ENCODE measurements around the gene TNFRSF25.

The TNFRSF25 gene

DNA sequence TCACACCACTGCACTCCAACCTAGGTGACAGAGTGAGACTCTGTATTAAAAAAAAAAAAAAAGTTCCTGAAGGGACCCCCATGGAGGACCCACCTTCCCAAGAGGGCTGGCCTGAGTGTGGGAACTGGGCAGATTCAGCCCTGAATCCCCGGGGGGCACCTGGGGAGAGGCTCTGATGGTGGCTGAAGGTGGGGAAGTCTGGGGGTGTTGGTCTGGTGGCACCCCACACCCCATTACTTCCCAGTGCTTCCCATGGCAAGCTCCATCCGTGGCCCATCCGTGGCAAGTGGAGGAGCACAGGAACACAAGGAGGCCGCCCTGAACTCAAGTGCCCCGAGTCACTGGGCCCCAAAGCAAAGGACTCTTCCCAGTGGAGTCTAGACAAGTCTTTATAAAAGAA, 778 bp upstream of the TNFRSF25 start:
- peaks cover 24% of the 10 kb centered on the region for H3K36me3 ChIP-seq (ENCODE audit: insufficient read depth, low read length)
- peaks cover 8% of the 10 kb centered on the region for H3K27me3 ChIP-seq (ENCODE audit: insufficient read depth, low read length)
- no peak overlapping the region for H3K4me3 ChIP-seq (ENCODE audit: low read length)
- no peak overlapping the region for H3K9ac ChIP-seq (ENCODE audit: low read depth, low read length)
- H3K9me3 ChIP-seq (ENCODE audit: insufficient read depth, low read depth, low read length), result no peaks in the 10 kb centered on the region
- no peaks in the 10 kb centered on the region for H3K4me1 ChIP-seq (ENCODE audit: insufficient read depth, low read length)
- whole genome bisulfite sequencing, result 93% methylated on average over 5 of the region's 5 CpGs
- H3K27ac ChIP-seq (ENCODE audit: low read depth, low read length), result no peak overlapping the region

DNA sequence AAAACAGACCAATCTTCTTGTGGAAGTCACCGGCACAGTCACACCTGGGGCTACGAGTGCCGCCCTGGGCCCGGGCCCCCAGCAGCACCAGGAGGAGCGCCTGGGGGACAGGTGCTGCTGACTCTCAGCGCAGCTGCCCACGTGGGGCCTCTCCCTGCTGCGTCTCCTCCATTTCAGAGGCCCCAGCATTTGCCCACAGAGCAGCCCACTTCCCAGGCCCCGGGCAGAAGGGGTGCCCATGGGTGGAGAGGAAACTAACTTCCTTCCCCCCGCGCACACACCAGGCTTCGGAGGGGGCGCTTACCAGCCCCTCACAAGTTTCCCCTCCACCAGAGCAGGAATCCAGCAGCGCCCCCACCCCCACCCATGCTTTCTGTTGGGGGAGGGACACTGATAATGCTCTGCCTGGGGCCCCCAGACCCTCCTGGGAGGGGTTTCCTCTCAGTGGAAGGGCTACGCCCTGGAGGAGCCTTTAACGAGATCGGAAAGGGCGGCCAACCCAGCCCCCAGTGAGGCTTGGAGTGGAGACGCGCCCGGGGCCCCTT, 440 bp downstream of the TNFRSF25 start:
- Histone ChIP-seq H3K36me3 (ENCODE audit: insufficient read depth, low read length) (peaks cover 24% of the 10 kb centered on the region), H3K4me3 (ENCODE audit: low read length) (peak overlapping the region; percentile 40), H3K27me3 (ENCODE audit: insufficient read depth, low read length) (peaks cover 8% of the 10 kb centered on the region), H3K27ac (ENCODE audit: low read depth, low read length) (no peak overlapping the region), H3K9ac (ENCODE audit: low read depth, low read length) (peak overlapping the region; percentile 36; the same call in 1 of the 2 replicates), H3K4me1 (ENCODE audit: insufficient read depth, low read length) (no peaks in the 10 kb centered on the region), H3K9me3 (ENCODE audit: insufficient read depth, low read depth, low read length) (no peaks in the 10 kb centered on the region)
- 67% methylated on average over 20 of the region's 21 CpGs for WGBS

DNA sequence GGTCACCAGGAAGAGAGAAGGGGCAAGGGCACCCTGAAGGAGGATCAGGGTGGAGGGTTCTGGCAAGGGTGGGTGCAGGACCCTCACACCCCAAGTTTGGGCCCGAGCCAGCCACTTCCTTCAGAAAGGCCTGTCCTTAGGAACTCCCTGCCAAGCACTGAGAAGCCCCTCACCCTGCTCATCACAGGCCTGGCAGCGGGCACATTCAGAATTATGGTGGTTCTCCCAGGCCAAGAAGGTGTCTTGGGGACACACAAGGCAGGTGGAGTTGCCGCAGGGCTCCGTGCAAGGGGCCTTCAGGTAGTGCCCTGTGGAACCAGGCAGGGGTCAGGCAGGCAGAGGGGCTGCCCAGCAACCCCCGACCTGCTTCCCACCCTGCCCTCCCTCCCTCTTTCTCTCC, 1.1 kb downstream of the TNFRSF25 start:
- Histone ChIP-seq H3K27me3 (ENCODE audit: insufficient read depth, low read length) (peaks cover 8% of the 10 kb centered on the region), H3K36me3 (ENCODE audit: insufficient read depth, low read length) (peaks cover 21% of the 10 kb centered on the region), H3K4me3 (ENCODE audit: low read length) (no peak overlapping the region), H3K4me1 (ENCODE audit: insufficient read depth, low read length) (no peaks in the 10 kb centered on the region), H3K9ac (ENCODE audit: low read depth, low read length) (no peak overlapping the region), H3K27ac (ENCODE audit: low read depth, low read length) (no peak overlapping the region), H3K9me3 (ENCODE audit: insufficient read depth, low read depth, low read length) (no peaks in the 10 kb centered on the region)
- 93% methylated on average over 5 of the region's 5 CpGs for WGBS

DNA sequence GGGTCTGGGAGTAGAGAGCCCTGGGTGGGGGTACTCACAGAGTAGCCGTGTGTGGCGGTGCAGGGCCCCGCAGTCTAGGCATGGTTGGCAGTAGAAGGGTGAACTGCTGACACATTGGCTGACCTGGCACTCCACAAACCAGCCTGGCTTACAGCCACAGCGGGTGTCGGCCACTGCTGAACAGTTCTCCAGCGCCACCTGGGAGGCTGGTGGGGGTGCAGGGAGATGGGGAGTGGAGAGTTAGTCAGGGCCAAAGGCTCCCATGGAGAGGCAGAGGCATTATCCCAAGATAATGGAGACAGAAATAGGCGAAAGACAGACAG, 1.5 kb downstream of the TNFRSF25 start:
- Histone ChIP-seq H3K4me3 (ENCODE audit: low read length) (no peak overlapping the region), H3K9ac (ENCODE audit: low read depth, low read length) (no peak overlapping the region), H3K4me1 (ENCODE audit: insufficient read depth, low read length) (no peaks in the 10 kb centered on the region), H3K27ac (ENCODE audit: low read depth, low read length) (no peak overlapping the region), H3K27me3 (ENCODE audit: insufficient read depth, low read length) (peaks cover 8% of the 10 kb centered on the region), H3K9me3 (ENCODE audit: insufficient read depth, low read depth, low read length) (no peaks in the 10 kb centered on the region), H3K36me3 (ENCODE audit: insufficient read depth, low read length) (peaks cover 16% of the 10 kb centered on the region)
- 86% methylated on average over 7 of the region's 7 CpGs for WGBS

DNA sequence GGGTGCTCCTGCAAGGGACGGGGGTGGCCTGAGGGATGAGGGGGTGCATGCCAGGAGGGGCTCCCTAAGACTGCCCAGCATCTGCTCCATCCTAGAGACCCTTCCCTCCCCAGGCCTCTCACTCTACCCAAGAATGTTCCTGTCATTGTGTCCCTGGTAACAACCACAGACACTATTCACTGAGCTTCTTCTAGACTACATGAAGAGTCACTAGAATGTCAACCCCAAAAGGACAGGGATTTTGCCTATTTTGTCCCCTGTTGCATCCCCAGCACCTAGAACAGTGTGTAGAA, 2.9 kb downstream of the TNFRSF25 start:
- Histone ChIP-seq H3K4me3 (ENCODE audit: low read length) (no peak overlapping the region), H3K27me3 (ENCODE audit: insufficient read depth, low read length) (peaks cover 8% of the 10 kb centered on the region)
- 93% methylated on average over 1 of the region's 1 CpG for WGBS

DNA sequence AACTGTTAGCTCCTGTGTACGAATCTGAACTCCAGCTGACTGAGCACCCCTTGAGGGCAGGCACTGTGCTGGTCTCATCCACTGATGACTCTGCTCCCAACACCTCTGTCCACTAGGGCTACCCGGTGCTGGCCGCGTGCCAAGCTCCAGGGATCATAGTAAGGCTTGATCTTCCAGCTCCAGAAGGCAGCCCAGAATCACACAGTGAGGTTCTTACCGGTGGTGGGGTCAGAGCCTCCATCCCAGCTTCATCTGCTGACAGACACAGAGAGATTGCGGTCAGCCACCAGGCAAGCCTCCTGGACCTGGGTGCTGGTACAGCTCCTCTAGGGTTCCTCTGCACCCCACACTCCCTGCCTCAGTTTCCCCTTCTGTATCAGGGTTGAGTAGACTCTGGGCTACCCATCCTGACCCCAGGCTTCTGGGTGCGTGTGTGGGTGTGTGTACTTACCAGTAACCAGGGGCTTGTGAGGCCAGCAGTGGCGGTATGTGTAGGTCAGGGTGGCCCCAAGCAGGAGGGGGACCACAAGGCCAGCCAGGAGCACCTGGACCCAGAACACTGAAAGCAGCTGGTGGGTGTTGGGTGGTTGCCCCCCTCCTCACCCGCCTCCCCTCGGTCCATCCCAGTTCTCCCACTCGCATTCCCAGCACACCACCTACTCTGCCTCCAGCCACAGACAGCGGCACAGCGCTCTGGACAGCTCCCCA, 3.4 kb downstream of the TNFRSF25 start:
- Histone ChIP-seq H3K4me3 (ENCODE audit: low read length) (no peak overlapping the region), H3K27me3 (ENCODE audit: insufficient read depth, low read length) (peaks cover 8% of the 10 kb centered on the region), H3K9ac (ENCODE audit: low read depth, low read length) (no peak overlapping the region), H3K4me1 (ENCODE audit: insufficient read depth, low read length) (no peaks in the 10 kb centered on the region), H3K27ac (ENCODE audit: low read depth, low read length) (no peak overlapping the region), H3K36me3 (ENCODE audit: insufficient read depth, low read length) (peaks cover 4% of the 10 kb centered on the region; the same call in 1 of the 2 replicates), H3K9me3 (ENCODE audit: insufficient read depth, low read depth, low read length) (no peaks in the 10 kb centered on the region)
- 97% methylated on average over 13 of the region's 13 CpGs for WGBS

More for the DNA sequence above, 2.9 kb downstream of the TNFRSF25 start:
- H3K36me3 ChIP-seq (ENCODE audit: insufficient read depth, low read length), result peaks cover 4% of the 10 kb centered on the region; the same call in 1 of the 2 replicates
- no peaks in the 10 kb centered on the region for H3K4me1 ChIP-seq (ENCODE audit: insufficient read depth, low read length)
- no peaks in the 10 kb centered on the region for H3K9me3 ChIP-seq (ENCODE audit: insufficient read depth, low read depth, low read length)
- no peak overlapping the region for H3K27ac ChIP-seq (ENCODE audit: low read depth, low read length)
- H3K9ac ChIP-seq (ENCODE audit: low read depth, low read length), result no peak overlapping the region

DNA sequence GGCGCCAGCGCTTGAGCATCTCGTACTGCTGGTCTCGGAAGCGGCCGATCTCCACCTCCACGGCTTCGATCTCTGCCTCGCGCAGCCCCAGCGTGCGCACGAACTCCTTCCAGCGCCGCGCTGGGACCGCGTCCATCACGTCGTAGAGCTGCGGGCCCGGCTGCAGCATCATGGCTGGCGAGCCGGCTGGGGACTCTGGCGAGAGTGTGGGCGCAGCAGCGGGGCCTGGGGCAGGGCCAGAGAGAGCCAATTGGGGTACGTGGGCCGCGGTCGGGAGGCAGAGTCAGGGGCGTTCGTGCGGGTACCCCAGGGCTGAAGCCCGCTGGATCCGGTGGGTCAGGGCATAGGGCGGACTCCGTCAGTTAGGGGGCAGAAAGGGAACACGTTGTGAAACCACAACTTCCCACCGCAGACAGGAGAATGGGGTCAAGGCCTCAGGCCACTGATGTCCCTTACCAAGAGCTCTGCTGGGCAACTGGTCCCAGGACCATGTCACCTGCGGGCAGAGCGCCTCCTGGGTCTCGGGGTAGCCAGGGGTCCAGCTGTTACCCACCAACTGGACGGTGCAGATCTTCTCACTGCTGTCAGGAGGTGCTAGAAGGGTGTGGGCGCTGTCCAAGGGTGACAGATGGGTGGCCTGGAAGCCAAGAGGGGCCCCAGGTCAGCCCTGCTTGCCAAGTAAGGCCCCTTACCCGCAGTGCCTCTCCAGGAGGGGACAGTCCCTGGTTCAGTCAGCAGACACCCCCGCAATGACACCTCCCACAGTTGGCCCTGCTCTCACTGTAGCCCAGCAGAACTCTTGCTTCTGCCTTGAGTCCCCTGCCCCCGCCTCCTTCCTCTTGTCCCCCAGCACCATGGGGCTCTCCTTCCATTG, 4.2 kb downstream of the TNFRSF25 start:
- H3K4me1 ChIP-seq (ENCODE audit: insufficient read depth, low read length), result no peaks in the 10 kb centered on the region
- H3K36me3 ChIP-seq (ENCODE audit: insufficient read depth, low read length), result peaks cover 4% of the 10 kb centered on the region; the same call in 1 of the 2 replicates
- H3K4me3 ChIP-seq (ENCODE audit: low read length), result no peak overlapping the region
- no peak overlapping the region for H3K27ac ChIP-seq (ENCODE audit: low read depth, low read length)
- H3K27me3 ChIP-seq (ENCODE audit: insufficient read depth, low read length), result peaks cover 8% of the 10 kb centered on the region
- WGBS, result 95% methylated on average over 48 of the region's 48 CpGs
- no peak overlapping the region for H3K9ac ChIP-seq (ENCODE audit: low read depth, low read length)
- H3K9me3 ChIP-seq (ENCODE audit: insufficient read depth, low read depth, low read length), result no peaks in the 10 kb centered on the region

DNA sequence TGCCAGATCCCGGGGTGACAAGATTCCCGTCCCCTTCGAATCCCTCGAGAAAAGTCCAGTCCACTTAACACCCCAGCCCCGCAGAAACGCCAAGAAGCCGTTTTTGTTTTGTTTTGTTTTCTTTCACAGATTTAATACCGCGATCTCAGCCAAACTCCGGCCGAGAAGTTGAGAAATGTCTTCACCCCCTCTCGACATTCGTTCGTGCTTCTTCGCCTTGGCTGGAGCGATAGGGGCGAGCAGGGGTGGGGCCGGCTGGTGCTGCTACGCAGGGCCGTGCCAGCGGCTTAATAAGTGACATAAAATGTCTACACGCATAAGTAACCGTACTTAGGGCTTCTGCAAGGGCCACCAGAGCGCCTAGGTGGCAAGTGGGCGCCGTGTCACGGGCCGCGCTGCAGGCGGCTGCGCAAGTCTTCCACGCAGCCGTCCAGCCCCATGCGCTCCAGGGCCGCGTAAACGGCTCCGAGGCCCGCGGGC, 4.9 kb downstream of the TNFRSF25 start:
- Histone ChIP-seq H3K9ac (ENCODE audit: low read depth, low read length) (no peak overlapping the region), H3K9me3 (ENCODE audit: insufficient read depth, low read depth, low read length) (no peaks in the 10 kb centered on the region), H3K36me3 (ENCODE audit: insufficient read depth, low read length) (peaks cover 4% of the 10 kb centered on the region; the same call in 1 of the 2 replicates), H3K27ac (ENCODE audit: low read depth, low read length) (no peak overlapping the region), H3K27me3 (ENCODE audit: insufficient read depth, low read length) (peaks cover 10% of the 10 kb centered on the region), H3K4me1 (ENCODE audit: insufficient read depth, low read length) (no peaks in the 10 kb centered on the region), H3K4me3 (ENCODE audit: low read length) (no peak overlapping the region)
- 95% methylated on average over 40 of the region's 40 CpGs for WGBS

DNA sequence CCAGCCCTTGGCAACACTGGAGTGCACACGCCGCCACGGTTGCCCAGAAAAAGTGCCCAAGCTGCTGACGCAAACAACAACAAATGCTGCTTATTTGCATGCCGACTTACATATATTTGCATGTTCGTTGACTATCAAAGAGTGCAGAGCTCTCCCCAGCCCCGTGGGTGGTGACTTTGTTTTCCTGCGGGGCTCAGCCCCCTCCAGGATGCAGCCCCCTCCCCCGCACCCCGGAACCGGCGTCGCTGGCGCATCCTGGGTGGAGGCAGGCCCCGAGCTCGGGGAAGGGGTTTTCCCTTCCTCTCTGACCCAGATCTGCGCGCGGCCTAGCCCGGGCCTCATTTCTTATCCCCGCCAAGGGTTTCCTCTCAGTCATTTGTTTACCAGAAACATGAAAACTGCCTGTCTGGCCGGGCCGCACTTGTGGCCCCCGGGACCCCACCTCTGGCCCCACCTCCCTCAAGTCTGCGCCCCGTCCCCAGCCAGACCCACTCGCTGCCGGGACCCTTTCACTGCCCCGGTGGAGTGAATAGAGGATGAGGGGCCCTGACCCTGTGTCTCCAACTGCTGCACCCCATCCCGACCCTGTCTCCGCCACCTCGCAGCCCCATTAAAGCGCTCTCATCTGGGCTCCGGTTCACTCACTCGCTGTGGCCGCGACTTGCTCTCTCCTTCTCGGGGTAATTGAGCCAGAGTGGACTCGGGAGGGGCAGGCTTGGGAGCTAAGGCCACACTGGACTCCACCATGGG, 5.5 kb downstream of the TNFRSF25 start:
- Histone ChIP-seq H3K9ac (ENCODE audit: low read depth, low read length) (no peak overlapping the region), H3K27me3 (ENCODE audit: insufficient read depth, low read length) (peaks cover 12% of the 10 kb centered on the region), H3K4me3 (ENCODE audit: low read length) (no peak overlapping the region), H3K9me3 (ENCODE audit: insufficient read depth, low read depth, low read length) (no peaks in the 10 kb centered on the region), H3K27ac (ENCODE audit: low read depth, low read length) (no peak overlapping the region; the same call in 1 of the 2 replicates), H3K4me1 (ENCODE audit: insufficient read depth, low read length) (no peaks in the 10 kb centered on the region), H3K36me3 (ENCODE audit: insufficient read depth, low read length) (peaks cover 4% of the 10 kb centered on the region; the same call in 1 of the 2 replicates)
- 56% methylated on average over 39 of the region's 39 CpGs for WGBS

DNA sequence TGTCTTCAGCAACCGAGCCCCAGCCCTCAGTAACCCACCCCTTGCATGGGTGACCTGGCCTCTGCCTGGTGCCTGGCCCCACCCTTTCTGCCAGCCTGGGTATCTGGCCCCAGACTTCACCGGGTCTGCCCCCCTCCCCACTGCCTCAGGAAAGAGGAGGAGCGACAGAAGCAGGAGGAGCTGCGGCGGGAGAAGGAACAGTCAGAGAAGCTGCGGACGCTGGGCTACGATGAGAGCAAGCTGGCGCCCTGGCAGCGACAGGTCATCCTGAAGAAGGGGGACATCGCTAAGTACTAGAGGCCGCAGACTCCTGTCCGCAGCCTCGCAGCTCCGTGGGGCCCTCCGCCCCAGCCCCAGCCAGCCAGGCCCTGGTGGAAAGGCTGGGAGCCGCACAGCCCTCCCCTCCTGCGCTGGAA, 6.1 kb downstream of the TNFRSF25 start:
- no peak overlapping the region for H3K4me3 ChIP-seq (ENCODE audit: low read length)
- no peaks in the 10 kb centered on the region for H3K9me3 ChIP-seq (ENCODE audit: insufficient read depth, low read depth, low read length)
- peaks cover 4% of the 10 kb centered on the region; the same call in 1 of the 2 replicates for H3K36me3 ChIP-seq (ENCODE audit: insufficient read depth, low read length)
- H3K4me1 ChIP-seq (ENCODE audit: insufficient read depth, low read length), result no peaks in the 10 kb centered on the region
- H3K27me3 ChIP-seq (ENCODE audit: insufficient read depth, low read length), result peaks cover 18% of the 10 kb centered on the region
- WGBS, result 26% methylated on average over 18 of the region's 18 CpGs
- no peak overlapping the region for H3K9ac ChIP-seq (ENCODE audit: low read depth, low read length)
- H3K27ac ChIP-seq (ENCODE audit: low read depth, low read length), result no peak overlapping the region

Data from HUES64 (cell line).